Midbrain (tissue), 1 donor: Measurements from ENCODE around the gene ZNF683.

Source experiments
- DNase-seq: peaks from one replicate; lab custom pipeline; 2025; lab: John Stamatoyannopoulos, UW

The ZNF683 gene

DNA sequence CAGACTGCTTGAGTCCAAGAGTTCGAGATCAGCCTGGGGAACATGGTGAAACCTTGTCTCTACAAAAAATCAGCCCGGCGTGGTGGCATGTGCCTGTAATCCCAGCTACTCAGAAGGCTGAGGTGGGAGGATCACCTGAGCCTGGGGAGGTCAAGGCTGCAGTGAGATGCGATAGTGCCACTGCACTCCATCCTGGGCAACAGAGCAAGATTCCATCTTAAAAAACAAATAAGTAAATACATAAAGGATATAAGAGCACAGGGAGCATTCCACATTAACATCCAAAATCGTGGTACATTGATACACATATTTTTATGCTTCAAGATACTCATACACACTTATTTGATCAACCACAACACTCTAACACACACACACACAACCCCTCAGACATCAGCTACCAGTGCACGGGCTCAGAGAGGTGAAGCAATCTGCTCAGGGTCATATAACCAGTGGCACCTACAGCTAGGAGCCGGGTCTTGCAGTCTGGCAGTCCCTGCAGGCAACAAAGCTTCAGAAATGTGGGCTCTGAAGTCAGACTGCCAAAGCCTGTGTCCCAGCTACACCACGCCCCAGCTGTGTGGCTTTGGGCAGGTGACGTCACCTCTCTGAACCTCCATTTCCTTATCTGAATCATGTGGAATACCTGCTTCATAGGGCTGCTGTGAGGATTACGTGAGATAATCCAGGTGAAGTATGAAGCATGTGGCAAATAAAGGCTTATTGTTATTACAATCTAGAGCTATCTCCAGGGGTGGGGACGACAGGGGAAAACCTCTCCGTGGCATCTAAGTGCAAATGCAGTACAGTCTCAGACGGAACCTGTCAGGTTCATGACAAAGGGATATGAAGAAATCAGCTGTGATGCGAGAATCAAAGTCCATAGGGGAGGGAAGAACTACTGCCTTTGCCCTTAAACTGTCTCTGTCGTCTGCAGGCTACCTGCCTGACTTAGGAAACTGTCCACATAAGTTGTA, 13.9 kb downstream of the ZNF683 start:
- no peak for DNase-seq

DNA sequence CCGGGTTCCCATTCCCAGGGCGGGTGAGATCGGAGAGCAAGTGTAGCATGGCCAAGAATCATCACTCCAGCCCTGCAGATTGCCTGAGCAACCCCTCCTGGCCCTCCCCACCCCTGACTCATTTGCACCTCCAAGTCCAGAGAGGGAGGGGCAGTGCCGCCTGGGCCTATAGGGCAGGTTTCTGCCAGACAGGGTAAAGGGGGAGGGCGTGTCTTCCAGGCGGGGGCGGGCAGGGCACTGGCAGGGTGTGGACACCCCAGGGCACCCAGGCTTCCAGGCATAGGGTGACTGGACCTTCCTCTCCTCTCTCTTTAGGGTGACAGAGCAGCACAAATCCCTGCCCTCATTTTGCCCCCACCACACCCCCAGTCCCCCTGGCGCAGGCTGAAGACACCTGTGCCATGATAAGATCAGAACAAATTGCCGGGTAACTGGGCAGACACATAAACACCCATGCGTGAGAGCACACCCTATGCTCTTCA, 15.4 kb downstream of the ZNF683 start:
- DNase-seq = no peak

DNA sequence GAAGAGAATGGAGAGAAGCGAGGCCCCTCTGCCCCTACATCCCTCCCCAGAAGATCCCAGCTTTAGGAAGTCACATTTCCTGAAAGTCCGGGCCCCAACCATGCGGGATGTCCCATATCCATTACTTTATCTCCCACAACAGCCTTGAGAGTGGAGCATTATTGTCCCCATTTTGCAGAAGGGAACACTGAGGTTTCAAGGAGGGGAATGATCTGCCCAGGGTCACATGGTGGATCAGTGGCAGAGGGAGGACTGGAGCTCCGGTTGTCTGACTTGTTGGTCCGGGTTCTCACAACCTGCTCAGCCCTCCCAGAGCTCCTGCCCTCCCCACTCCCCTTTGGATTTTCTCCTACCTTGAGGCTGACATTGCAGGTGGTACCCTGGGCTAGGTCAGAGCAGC, 16.4 kb downstream of the ZNF683 start:
- no peak for DNase-seq

DNA sequence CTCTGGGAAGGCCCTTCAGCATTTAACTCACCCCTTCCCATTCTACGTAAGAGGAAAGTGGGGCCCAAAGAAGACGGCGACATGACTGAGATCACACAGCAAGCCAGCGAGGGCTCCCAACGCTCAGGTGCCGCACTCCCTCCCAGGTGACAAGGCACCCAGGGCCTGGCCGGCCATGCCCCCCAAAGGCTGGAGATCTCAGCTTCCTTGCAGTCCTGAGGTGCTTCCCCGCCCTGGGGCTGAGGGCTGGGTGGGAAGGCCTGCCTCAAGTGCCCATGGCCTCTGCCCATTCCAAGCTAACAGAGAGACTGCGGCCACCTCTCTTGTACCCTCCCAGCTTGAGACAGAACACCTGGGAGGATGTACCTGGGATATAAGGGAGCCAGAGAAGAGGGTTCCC, 17.6 kb downstream of the ZNF683 start:
- no peak for DNase-seq

DNA sequence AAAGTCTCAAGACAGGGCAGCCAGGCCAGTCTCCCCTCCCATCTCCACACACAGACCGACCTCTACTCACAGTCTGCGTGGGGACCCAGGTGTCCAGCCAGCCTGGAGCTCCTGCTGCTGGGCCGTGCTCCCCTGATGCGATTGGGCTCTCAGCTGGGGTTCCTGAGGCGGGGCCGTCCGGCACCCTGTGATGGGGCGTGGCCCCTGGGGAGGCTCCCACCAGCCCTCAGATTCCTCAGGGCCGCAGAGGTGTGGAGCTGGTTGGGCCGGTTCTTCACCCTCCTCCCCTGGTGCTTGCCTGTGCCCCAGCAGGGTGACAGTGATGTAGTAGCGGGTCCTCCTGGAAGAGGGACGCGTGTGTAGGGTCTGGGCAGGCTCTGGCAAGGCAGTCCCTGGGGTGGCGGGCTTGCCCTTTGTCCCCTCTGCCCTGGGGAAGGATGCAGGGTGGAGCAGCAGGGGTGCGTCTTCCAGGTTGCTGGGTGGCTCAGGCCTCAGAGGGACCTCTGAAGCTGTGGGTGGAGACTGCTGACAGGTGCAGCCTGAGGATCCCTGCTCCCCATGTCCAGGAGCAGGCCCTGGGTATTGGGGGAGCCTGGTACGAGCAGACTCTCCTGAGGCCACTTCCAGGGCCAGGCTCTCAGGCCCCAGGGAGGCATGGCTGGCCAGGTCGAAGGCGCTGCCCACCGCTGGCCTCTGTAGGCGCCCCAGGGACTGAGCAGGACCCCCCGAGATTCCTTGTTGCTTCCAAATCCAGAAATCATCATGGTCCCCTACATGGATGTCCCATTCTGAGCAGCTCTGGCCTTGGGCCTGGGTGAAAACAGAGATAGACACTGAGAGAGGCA, 18.4 kb downstream of the ZNF683 start, which contains the start of gene CRYBG2:
Gene CRYBG2, minus strand, starts transcription at position 155 of the 845 bp plus-strand sequence. CDS start 7,473 bp downstream, outside the sequence.
- no peak for DNase-seq

DNA sequence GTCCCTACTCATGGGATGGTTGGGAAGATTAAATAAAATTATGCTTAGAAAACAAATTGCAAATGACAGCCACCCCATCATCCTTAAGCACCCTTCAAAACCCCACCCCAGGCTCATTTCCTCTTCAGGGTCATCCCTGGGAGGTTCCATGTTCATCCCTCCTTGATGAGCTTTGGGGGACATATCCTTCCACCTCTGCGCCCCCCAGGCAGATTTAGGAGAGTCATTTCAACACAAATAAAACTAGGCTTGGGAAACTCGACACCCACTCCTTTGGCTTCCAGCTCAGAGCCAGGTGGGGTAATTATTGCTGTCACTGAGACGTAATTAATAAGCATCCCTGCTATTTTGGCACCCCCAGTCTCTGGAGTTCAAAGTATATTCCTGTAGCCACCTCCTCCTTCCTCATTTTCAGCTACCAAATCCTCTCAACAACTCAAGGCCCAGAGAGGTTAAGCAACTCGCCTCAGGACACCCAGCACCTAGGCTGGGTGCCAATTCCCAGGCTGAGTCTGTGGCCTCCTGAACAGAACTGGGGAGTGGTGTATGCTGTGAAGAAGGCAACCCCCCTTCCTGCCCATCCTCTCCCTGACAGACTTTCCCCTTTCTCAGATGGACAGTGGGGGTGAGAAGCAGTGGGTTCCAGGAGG, 19.2 kb downstream of the ZNF683 start:
- DNase-seq = no peak

DNA sequence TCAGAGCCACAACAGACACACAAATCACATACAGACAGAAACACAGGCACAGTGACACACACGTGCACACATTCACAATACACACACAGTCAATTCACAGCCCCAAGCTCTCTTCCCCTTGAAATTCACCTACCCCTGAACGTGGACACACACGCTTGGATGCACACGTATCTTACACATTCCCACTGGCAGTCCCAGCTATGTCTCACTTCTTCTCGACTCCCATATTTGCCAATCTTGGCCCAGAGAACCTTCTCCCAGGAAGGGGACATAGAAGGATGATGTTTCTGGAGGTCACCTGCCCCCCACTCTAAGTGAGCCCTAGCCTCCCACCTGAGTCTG, 20.2 kb downstream of the ZNF683 start:
- no peak for DNase-seq

DNA sequence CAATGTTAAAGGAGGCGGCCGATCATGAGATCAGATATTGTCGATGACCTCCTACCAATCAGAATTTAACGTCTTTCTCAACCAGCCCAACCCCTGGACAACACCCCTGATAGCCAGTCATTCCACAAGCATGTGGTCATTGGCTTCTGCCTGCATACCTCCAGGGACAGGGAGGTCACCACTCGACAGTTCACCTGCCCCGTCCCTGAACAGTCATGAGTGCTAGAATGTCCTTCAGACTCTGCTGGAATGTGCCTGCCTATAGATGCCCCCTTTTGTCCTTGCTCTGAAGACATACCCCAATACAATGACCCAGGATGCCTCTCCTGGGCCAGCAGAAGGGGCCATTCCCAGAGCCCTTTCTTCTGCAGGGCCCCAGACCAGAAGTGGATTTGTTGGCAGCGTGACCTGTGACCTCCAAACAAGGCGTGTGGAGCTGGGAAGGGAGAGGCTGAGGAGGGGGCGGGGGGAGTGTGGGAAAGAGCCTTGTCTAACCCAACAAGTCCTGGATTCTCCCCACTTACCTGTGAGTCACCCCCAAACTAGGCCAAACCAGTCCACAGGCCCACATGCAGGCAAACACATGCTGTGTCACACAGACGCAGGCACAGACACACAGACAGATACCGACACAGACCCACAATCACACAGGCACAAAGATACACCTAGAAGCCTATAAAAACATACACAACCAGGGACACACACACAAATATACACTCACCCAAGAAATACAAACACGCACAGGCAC, 20.8 kb downstream of the ZNF683 start:
- DNase-seq = no peak

DNA sequence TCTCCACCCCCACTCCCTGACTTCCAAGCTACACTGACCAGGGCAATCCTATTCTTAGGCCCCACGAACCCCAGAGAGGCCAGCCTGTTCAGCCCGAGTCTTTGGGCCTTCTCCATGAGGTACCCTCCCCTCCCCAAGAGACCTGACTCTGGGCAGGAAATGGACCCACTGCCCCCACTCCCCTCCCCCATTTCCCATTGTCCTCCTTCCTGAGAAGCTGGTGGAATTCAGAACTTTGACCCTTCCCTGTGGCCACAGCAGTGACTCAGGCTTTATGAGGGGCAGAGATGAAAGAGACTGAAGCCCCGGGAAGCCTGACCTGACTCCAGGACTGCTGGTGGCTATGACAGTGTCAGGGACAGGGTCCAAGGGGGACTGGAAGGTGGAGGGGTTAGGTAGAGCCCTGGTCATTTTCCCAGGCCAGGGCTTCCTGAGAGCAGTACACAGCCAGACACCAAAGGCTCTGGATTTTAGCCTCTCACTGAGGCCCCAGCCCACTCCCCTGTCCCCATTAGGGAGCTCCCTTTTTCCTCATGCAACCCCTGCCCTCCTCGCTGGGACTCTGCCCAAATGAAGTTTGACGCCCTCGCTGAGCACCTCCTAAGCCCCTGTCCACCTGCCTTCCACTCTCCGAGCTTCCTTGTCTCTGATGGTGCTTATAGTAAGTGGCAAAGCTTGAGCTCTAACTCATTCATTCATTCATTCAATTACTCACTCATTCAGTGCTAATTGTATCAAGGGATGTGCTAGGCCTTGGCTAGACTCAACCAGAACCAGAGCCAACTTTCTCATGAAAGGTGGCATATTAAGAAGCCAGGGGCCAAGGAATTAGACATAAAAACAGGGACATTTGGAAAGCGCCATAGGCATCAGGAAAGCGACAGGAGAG, 21.6 kb downstream of the ZNF683 start:
- no peak for DNase-seq

DNA sequence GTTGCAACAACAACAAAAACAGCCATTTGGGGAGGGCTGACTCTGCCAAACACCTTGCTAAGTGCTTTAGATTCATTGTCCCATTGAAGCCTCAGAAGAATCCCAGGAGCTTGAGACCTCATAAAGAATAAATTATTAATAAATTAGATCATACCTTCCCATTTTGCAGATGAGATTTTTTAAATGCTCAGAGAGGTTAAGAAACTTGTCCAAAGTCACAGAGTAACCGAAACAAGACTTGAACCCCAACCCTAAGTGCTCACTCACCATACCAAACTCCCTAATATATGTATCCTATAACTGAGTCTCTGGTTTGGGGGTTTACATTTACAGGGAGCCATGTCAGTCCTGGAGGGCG, 22.2 kb downstream of the ZNF683 start:
- no peak for DNase-seq

DNA sequence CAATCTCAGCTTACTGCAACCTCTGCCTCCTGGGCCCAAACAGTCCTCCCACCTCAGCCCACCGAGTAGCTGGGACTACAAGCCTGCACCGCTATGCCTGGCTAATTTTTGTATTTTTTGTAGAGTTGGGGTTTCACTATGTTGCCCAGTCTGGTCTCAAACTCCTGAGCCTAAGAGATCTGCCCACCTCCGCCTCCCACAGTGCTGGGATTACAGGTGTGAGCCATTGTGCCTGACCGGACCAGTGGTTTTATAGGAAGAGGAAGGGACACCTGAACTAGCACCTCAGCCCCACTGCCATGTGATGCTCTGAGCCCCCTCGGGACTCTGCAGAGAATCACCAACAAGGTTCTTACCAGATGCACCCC, 22.7 kb downstream of the ZNF683 start:
- DNase-seq = no peak

DNA sequence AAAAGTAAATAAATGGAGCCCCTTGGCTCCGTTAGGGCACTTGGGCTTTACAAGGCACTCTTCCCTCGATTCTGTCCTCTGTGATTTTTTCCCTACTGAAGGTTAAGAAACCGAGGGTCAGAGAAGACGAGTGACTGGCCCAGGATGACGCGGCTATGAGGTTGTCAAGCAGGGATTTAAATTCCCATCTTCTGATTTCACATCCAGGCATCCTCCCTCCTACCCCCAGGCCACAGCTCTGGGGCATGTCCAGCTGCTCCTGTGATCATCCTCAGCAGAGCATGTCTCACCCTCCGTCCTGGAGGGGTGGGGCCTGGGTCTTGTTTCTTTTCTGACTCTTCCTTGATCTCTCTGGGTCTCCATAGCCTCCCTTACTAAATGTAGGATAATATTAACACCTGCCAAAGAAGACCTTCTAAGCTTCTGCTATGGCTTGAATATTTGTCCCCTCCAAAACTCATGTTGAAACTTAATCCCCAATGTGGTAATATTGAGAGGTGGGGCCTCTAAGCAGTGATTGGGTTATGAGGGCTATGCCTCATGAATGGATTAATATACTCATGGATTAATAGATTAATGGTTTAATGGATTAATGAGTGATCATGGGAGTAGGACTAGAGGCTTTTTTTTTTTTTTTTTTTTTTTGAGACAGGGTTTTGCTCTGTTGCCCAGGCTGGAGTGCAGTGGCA, 23.2 kb downstream of the ZNF683 start:
- DNase-seq = no peak

DNA sequence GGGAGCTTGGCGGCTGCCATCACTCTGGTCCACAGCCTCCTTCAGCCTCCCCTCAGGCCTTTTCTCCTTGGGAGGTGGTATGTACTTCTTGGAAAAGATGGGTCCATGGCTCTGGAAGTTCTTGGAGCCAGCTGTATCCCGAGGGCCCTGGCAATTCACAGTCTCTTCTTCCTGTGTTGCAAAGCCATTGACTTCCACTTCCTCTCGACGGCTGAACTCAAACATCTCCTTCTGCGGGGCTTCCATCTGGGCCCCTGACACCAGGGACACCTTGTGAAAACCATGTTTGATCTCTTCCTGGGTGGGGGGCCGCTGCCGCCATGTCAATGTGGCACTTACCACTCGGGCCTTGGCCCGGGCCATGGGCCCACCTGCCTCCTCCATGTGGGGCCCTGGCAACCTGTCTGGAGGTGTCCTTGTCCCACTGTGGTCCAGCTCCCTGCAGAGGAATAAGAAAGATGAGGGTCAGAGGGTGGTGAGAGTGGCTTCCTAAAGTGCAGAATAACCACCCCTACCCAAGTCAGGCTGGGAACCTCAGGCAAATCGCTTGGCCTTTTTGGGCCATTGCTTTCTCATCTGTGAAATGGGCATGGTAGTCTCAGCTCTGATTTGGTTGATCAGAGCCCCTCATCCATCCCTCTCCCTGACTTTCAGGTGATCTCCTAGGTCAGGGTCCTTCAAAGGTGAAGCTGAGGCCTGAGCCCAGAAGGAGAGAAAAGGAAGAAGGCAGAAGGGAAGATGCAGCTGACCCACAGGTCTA, 26.1 kb downstream of the ZNF683 start:
- DNase-seq = no peak

DNA sequence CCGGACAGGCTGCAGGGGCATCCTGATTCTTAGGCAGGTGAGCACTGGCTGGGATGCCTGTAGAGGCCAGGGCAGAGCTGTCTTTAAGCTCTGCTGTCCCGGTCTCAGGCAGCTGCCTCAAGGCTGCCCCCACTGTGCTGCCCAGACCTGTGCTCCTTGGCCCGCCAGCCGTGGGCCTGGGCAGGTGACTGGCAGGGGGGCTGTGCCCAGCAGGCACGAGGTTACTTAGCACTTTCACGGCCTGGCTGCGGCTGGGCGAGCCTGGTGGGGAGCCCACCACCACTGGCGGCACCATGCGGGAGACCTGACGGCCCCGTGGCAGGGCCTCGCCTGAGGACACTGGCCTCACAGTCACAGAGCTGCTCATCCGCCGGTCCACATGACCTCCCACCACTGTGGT, 26.8 kb downstream of the ZNF683 start:
- DNase-seq = no peak

DNA sequence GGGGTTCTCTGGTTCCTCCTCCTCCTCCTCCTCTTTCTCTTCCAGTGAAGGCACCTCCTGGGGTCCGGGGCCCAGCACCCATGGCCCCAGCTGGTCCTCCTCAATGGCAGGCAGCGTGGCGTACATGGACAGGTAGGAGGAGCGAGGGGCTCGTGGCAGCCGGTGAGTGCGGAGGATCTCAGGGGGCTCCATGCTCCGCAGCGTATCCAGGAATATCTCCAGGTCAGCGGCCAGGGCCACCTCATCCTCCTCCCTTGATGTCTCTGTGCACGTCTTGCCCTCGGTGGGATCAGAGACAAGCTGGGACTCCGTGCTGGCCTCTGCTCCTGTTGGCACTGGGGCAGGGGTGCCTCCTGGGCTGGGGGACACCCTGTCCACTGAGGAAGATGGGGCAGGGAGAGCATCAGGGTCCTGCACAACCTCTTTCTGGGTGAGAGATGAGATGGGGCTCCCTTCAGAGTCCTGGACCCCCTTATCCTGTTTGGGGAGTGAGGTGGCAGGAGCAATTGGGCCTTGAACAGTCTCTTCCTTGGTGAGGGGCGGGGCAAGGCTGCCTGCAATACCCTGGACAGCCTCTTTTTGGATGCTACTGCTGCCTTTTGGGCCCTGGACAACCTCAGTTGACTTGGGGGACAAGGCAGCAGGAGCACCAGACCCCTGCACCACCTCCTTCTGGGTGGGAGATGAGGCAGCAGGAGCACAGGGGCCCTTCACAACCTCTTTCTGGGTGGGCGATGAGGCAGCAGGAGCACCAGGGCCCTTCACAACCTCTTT, 28.2 kb downstream of the ZNF683 start:
- no peak for DNase-seq

DNA sequence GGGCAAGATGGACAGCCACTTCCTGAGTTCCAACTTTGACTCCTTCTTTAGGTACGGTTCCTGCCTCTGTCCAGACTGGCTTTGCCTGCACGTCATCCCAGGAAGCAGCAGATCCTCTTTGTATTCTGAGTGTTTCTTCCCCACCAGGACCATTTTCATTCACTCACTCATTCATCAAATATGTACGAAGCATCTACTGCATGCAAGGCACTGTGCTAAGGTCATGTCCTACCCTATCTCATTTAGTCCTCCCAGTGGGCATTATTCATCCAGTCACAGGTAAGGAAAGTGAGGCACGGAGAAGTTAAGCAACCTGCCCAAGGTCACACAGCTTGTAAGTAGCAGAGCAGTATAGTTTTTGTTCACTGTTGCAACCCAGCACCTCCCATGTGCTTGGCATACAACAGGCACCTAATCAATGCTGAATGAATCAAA, 32.5 kb downstream of the ZNF683 start:
- no peak for DNase-seq

DNA sequence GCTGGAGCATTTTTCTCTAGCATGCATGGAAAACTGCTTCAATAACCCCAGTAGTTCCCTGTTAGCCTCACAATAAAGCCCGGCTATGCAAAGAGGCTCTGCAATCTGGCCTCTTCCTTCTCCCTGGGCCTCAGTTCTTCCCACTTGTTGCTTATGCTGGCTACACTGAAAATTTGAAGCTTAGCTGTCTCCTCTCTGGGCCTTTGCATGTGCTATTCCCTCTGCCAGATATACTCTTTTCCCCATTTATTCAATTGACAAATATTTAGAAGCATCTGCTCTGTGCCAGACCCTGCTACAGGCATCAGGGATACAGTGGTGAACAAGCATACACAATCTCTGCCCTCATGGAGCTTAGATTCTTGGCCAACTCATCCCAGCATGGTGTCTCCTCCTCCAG, 33.9 kb downstream of the ZNF683 start:
- no peak for DNase-seq

DNA sequence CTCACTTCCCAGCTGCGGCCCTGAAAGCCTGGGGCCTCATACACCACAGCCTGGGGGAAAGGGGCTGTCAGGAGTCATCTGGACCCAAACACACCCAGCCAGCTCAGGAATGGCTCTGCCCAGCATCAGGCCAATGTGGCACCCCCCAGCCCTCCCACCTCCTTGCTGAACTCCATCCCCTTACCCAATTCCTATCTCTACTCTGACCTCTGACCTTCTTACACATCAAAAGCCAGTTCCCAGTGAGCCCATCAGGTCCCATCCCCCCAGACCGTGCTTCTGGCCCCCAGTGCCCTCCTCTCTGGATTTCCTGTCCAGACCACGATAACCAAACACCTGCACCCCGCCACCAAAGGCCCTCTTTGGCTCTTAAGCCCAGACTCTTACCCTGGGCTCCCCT, 34.9 kb downstream of the ZNF683 start:
- no peak for DNase-seq

DNA sequence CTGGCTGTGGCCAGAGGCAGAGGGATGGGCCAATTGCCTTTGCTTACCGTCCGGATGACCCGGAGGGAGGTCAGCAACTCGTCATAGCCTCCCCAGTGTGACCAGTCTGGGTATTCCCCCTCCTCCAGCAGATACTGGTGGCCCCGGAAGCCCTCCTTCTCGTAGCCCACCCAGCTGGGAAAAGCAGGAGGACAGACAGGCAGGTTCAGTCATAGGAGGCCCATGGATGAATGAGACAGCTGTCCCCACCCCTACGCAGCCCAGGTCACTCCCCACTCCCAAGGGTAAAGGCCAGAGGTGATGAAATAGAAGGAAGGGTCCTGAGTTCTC, 35.4 kb downstream of the ZNF683 start:
- no peak for DNase-seq
